Stimulated activated CD4-positive, alpha-beta T cell treated with anti-CD3 and anti-CD28 coated beads, Interleukin-1b, Interleukin-23, amount 100 ng/mL, for 1 hour (primary cell): ENCODE results near the gene KLHL26.
"Not testable (repeated sequence)": the region's sequence is repeated elsewhere in the genome, so short reads cannot be mapped to it uniquely, and the experiment has no call there.

Source experiments
- DNase-seq, 2 donors: peaks; one replicate each; pipeline ENCODE4 v3.0.0-alpha.2; 2020; ENCODE audit warnings: low read depth in 2 of 2

Gene KLHL26

DNA sequence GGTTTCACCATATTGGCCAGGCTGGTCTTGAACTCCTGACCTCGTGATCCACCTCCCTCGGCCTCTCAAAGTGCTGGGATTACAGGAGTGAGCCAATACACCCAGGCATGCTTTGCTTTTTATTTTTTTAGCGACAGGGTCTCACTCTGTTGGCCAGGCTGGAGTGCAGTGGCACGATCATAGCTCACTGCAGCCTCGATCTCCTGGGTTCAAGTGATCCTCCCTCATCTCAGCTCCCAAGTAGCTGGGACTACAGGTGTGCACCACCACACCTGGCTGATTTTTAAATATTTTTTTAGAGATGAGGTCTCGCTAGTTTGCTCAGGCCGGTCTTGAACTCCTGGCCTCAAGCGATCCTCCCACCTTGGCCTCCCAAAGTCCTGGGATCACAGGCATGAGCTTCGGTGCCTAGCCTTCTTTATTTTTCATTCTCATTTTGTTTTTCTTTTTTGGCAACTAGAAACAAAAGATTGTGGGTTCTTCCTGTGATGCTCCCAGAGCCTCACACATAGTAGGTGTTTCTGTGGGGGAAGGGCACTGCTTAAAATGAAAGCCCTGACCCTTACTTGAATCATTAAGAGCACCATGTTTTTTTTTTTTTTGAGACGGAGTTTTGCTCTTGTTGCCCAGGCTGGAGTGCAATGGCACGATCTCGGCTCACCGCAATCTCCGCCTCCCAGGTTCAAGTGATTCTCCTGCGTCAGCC is 36.0 kb upstream of the KLHL26 start:
- not testable (repeated sequence) for DNase-seq

DNA sequence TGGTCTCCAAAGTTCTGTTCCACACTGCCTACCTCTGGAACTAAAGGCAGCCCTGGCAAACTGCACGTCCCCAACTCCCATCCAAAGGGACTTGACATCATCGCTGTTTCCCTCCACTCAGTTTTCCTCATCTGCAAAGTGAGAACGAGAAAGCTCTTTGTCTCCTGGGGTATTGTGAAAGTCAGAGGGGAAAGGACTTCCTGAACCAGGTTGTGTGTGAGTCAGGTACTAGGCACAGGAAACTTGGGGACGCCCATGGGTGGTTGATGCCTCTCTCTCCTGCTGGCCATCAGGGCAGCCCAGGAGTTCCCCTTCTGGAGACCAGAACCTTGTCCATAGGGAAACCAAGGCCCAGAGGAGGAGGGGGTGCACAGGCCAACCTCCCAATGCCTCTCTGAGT is 35.0 kb upstream of the KLHL26 start:
- no peak for DNase-seq

DNA sequence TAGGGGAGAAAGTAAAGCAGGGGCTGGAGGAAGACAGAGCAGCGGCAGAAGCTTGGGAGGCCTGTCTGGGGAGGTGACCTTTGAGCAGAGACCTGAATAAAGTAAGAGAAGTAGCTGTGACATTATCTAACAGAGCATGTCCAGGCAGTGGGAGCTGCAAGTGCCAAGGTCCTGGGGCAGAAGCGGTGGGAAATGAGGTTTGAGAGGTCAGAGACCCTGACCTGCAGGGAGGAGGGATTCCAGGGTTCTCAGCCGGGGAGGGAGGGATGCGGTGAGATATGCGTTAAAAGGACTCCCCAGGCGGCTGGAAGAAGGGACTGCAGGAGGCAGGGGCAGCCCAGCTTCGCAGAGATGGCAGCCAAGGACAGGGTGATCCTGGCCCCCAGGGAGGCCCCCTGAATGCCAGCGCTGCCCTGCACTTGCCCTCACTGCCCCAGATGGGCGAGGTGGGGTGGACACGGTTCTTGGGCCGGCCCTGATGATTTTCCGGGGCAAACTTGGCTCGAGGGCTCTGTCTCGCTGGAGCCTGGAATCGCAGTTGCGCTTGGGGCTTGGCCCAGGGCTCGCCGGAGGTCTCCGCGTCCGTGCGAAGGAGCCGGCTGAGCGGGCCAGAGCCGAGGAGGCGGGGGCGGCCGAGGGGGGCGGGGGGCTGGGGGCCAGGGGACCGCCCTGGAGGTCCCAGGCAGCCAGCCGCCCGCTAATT is 33.4 kb upstream of the KLHL26 start:
- no peak for DNase-seq

DNA sequence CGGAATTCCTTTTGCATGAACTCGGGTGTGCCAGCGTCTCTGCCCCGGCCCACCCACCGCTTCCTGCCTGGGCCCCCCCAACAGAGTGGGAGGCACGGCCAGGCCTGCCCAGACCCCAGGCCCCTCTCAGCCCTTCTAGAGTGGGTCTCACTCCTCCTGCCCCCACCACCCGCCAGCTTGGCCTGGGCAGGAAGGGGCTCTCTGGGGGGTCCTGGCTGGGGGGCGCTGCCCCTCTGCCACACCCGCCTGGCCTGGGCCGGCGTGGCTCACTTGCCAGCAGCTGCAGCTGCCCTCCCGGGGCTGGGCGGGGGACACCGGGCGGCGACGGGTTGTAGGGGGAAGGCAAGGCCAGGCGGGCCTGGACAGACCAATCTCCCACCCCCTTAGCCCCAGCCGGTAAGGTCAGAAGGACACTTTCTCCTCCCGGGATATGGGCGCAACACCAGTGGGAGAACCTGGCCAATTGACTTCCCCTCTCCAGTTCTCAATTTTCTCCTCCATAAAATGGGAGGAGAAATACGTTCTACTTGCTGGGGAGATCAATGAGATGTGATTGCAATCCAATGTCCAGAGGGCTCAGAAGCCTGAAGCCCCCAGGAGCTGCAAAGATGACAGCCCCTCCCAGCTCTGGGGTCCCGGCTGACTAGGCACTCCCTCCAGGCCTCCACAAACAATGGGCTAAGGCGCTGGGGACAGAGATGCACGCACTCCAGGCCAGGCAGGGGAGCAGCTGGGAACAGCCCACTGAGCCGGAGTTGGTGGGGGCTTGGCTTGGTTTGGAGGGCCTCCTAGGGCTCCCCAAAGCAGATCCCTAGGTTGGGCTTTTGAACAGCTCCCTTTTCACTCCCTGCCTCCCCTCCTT is 32.6 kb upstream of the KLHL26 start:
- no peak for DNase-seq

DNA sequence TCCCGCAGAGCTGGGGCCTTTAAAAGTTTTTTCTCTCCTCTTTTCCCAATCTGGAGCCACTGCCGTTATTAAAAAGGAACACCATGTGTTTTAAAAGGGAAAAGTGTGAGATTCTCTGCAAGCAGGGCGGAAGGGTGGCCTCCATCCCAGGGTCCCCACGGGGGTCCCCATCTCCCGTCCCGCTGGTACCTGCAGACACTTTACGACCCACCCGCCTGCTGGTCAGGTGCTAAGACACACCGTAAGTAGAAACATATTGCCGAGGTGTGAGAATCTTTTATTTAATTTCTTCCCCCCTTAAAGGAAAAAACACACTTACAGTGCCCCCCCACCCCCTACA is 32.0 kb upstream of the KLHL26 start:
- no peak for DNase-seq

DNA sequence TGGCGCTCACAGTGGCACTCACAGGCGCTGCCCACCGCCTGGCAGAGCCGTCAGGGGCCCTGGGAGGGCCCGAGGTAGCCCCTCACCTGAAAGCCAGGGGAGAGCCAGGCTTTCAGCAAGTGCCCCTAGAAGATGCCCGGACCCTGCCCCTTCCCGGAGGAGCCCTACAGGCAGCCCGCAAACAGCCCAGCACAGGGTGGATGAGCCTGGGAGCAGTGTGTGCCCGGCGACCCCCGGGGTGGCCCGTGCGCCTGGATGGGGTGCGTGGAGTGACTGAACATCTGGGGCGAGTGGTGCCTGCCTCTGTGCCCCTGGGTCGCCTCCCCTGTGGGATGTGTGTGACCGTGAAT is 31.7 kb upstream of the KLHL26 start:
- no peak for DNase-seq

DNA sequence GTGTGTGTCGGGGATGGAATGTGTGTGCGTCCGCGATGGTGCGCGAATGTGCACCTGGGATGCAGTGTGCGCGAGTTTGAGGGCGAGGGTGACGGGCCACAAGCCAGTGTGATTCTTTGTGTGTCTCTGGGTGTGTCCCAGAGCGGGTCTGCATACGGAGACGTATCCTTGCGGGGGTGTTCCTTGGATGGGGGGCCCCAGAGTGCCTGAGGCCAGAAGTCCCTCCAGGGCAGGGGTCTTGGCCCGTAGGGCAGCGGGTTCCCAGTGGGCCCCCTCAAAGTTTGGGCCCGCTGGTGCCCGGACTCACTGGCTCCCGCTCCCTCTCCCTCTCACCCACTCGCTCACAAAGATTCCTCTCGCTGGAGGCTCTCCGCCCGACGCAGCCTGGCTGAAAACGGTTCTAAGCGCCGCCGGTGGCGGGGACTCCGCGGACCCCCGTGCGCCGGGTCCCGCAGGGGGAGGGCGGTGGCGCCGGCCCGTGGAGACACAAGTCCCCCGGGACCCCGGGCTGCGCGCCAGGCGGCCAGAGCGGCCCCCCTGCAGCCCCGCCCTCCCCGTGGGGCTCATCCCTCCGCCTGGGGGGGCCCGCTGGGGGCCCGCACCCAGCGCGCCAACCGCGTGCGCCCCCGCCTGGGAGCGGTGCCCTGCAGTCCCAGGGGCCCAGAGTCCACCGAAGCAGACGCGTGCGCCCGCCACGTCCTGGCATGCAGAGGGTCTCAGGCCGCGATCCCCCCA is 31.1 kb upstream of the KLHL26 start:
- no peak for DNase-seq

DNA sequence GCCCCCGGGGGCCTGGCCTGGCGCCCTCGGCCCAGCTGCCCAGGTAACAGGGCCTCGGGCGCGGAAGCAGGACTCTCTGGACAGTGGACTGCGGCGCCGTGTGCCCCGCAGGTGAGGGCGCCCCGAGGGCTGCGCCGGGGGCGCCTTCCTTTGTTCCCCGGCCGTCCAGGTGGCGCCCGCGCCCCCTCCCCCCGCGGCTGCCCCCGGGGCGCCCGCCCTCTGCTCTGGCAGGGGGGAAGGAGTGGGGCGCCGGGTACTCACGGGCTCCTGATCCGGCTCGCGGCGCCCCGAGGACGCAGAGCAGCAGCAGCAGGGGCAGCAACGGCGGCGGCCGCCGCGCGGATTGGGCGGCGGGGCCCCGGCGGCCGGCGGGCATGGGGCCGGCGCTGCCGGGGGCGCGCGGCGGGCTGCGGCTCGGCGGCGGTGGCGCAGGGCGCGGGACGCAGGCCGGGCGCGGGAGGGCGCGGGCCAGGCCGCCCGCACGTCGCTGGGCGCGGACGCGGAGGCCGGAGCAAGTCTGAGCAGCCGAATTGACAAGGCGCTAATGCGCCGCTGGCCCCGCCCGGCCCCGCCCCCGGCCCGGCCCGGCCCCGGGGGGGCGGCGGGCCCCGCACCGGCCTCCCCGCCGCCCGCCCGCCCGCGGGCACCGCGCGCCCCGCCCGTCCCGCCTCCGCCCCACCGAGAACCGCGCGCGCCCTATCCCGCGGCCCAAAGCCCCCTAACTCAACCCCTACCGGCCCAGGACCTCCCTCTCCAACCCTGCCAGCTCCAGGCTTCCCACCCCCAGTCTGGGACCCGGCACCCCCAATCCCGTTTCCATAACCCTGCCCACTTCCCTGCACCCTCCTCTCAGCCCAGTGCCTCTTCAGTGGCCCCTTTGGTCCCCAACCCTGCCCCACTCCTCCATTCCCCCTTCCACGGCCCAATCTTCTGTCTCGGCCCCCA is 30.3 kb upstream of the KLHL26 start, which contains the start of gene CRLF1:
Gene CRLF1, minus strand, starts transcription at position 519 of the 945 bp plus-strand sequence. Its CDS starts 143 bp downstream, at position 376.
- DNase-seq = no peak

DNA sequence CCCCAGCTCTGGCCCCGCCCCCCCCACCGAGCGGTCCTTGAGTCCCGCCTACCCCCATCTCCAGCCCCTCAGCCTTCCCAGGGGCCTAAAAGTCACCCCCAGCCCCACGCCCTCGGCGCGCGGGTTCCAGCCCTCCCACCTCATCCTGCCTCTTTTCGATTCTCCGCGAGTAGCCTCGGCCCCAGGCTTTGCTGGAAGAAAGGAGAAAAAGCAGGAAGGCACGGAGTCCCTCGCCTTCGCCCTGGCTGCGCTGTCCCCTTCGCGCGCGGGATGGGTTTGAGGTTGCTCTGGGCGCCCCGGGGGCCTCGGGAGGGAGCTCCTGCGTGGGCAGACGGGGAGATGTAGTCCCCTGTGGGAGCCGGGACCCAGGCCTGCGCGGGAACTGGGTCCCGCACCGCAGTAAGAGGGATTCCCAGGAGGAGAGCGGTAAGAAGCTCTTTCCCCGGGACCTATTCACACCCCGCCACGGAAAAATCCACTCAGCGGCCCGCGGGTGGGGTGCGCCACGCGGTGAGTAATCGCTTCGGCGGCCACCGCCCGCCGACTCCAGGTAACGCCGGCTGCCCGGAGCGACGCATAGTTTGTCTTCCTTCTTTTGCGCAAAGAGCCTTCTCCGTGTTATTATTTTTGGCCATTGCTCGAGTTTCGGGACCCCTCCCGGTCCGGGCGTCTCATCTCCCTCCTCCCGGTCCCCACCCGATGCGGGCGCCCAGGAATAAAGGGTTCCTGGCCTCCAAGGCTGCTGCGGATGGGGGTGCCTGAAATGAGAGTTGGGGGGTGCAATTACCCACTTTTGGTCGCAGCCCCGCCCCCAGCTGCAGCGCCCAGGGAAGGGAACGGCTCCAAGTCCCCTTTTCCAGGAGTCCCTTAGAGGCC is 29.4 kb upstream of the KLHL26 start:
- no peak for DNase-seq

DNA sequence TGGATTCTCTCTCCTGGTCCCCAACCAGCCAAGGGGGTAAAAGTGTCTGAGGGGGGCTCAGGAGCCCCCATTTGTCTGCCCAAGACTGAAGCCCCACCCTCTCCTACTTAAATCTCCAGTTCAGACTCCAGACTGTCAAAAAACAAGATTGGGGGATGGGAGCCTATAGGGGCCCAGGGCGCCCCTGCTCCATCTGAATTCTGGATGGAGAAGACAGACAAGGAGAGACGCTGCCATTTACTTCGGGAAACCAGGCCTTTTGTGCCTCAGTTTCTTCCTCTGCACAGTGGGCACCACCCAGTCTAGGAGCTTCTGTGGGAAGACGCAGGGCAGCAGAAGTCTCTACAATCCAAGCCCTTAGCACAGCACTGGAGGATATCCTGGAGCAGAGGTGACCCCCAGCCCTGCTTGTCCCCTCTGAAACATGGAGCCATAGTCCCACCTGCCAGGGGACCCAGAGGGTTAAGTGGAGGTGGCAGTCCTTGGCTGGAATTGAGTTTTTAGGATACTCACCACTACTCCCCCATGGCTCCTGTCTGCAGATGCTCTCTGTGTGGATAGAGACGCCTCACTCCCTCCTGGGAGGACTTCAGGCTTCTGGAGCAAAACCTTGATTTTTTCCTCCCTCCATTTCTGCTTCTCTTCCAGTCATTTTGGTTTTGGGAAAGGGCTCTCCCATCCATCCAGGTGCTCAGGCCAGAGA is 28.6 kb upstream of the KLHL26 start:
- DNase-seq = no peak

DNA sequence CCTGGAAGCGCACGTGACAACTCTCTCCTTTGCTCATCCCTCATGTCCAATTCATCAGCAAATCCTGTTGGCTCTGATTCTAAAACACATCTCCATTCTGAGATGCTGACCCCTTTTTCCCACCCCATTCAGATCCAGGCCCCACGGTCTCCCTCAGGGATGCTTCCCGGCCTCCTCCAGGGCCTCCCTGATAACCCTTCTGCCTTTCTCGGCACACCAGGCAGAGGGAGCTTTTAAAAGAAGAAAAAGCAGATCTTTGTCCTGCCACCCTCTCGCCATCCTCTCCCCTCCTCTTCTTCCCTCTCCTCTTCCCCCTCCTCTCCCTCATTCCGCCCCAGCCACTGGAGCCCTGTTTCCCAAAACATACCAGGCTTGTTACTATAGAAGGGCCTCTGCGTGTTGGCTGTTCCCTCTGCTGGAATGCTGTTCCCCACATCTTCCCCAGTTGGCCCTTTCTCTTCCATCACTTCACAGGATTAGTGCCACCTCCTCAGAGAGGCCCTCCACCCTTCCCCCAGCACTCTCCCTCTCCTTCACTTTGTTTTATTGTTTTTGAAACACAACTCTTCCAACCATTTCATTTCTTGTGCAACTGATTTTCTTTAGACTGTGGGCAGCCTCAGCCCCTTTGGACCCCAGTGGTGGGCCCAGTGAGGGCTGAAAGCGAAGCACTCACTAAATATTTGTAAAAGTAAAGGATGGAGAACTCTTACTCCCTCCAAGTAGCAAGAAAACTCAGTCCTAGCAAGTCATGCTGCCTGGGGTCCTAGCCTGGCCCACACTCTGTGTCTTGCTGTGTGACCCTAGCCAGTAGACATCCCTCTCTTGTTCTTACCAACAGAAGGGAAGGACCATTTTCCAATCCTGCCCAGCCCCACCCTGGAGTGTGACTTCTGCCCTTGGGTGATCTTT is 27.8 kb upstream of the KLHL26 start:
- no peak for DNase-seq

DNA sequence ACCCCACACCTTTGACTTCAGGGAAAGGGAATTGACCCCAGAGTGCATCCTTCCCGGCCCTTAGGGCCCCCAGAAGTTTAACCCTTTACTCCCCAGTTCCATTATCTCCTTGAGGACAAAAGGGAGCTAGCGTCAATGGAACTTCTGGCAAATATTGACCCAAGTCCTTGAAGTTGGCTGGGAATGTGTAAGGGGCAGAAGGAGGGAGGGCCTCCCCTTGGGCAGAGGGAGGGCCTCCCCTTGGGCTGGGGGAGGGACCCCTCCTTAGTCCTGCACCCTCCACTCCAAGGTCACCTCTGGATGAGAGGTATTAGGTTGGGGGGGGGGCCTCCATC is 27.1 kb upstream of the KLHL26 start:
- no peak for DNase-seq

DNA sequence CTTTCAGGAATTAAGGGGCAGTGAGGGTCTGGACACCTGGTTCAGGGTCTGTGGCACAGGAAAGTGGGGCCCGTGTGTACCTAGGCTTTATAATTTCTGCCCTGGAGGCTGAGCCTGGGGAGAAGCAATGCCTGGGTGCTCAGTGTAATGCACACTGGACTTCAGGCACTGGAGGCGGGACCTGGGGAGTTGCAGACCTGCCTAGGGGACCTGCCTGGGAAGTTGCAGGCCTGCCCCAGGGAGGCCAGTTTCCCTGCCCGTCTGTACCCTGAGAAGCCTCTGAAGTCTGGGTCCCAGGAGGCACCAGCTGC is 26.6 kb upstream of the KLHL26 start:
- DNase-seq = no peak

DNA sequence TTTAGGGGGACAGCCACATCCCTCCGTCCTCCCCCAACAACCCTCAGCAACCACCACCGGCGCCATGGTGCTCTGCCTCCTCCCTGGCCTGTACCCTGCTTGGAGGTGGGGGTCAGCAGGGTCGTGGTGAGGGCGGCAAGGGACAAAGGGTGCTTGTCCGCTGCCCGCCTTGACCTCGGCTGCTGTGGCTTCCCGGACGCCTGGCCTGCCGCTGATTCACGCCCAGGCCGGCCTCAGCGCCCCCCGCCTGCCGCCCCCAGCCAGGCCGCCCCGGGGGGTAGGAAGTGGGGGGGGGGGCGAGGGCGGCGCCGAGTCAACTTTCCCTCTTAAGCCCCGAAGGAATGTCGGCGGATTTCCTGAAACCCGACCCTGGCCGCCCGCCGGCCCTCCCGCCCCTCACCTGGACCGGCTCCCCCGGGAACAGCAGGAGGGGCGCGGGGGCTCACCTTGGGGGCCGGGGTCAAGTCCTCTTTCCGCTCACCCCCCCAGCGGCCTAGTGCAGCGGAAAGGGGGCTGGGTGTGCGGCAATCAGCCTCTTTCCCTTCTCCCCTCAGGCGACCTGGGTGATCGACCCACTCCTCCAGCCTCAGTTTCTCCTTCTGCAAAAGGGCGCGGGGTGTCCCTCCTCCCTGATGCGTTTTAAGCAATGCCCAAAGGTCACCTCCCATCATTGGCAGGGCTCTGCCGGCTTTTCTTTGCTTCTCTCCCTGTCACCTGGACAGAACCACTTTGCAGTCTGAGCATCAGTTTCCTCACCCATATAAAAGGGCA is 26.1 kb upstream of the KLHL26 start:
- no peak for DNase-seq

DNA sequence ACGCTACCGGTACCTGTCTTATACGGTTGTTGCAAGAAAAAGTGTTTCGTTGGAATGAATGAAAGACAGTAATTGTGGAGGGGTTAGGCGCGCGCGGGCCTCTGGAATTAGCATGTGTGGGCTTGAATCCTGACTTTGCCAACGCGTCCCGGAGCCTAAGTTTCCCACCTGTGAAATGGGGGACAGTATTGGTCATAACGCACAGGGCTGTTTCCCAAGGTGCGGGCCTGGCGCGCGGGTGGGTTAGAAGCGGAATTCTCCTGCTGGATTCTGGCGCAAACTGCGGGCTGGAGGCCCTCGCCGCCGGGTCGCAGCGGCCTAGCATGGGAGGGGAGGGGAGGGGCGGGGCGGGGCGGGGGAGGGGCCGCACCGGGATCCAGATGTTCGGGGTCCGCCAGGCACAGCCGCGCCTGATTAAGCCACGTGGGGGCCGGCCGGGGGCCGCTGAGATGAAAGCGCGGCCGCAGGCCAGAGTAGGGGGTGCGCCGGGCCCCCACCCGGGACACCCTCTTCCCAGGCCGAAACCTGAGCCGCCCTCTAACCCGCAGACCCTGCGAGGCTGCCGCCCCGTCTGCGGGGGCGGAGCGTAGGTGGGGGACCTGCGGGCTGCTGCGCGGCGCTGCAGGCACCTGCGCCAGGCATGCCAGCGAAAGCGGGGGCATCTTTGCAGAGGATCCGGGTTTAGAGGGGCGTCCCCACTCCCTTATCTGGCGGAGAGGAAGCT is 25.3 kb upstream of the KLHL26 start:
- DNase-seq = no peak

DNA sequence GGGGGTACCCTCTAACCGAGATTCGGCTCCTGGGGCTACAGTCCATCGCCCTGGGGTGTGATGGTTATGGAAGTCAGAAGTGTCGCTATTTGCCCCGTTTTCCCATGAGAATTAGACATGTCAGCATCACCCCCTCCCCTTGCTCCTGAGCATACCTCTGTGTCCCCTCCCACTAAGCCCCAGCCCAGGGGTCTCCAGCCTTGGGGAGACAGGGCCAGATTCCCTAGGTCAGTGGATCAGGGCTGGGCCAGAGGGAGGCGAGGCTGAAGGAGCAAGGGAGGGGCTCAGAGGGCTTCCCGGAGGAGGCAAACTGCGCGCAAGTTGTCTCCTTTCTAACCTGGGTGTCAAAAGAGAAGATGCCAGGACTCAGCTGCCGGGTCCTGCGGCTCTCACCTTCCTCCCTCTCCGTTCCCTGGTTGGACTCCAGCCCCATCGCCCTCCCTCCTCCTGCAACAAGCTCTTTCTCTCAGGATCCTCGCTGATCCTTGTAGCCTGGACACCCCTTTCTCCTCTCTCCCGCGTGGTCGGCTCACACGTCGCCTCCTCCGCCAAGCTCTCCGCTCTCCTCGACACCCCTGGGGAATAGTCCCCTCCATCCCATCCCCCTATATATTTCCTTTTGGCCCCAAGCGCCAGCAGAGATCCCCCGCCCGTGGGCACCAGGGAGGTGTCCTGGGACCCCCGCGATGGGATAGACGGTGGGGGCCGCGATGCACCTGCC is 24.6 kb upstream of the KLHL26 start:
- no peak for DNase-seq
